HCT116 (cell line): ENCODE measurements around the gene EME1.

Experiments used
- ATF3 ChIP-seq: IDR thresholded peaks from 2 replicates; pipeline ENCODE4 v1.6.1; 2012
- CTCF ChIP-seq, 3 experiments: fragments of 200-600 bp in 1 of 3; sonication (generic) in 1 of 3; IDR thresholded peaks in 2 of 3; conservative IDR thresholded peaks in 1 of 3; 2 replicates each; pipeline ENCODE4 v1.5.1; 2012 to 2017; ENCODE audit warnings: low read depth in 2 of 3, low read length in 2 of 3, antibody characterized with exemption in 1 of 3, borderline replicate concordance in 1 of 3, control low read depth in 1 of 3, mild to moderate bottlenecking in 1 of 3, mixed read lengths in 1 of 3, mixed run types in 1 of 3, moderate library complexity in 1 of 3; ENCODE audit not compliant: insufficient read depth in 1 of 3
- MAX ChIP-seq: IDR thresholded peaks from 2 replicates; pipeline ENCODE4 v1.6.1; 2012
- POLR2A ChIP-seq: IDR thresholded peaks from 2 replicates; pipeline ENCODE4 v1.7.0; 2011; ENCODE audit warnings: borderline replicate concordance; ENCODE audit not compliant: insufficient read depth, insufficient read length; ENCODE audit errors: extremely low read depth
- POLR2AphosphoS5 ChIP-seq: IDR thresholded peaks from 2 replicates; pipeline ENCODE4 v1.6.1; 2011; ENCODE audit warnings: mild to moderate bottlenecking, low read depth, low read length, moderate library complexity
- REST ChIP-seq: IDR thresholded peaks from 2 replicates; pipeline ENCODE4 v1.6.1; 2012; ENCODE audit warnings: low read depth
- ZBTB33 ChIP-seq: IDR thresholded peaks from 2 replicates; pipeline ENCODE4 v1.6.1; 2011; ENCODE audit warnings: mild to moderate bottlenecking, low read length, moderate library complexity; ENCODE audit not compliant: insufficient replicate concordance; ENCODE audit errors: extremely low read depth
- ZNF274 ChIP-seq: fragments of 200-500 bp; sonication (Bioruptor generic); IDR thresholded peaks from 2 replicates; pipeline ENCODE4 v1.6.1; 2014; ENCODE audit warnings: mild to moderate bottlenecking, low read depth, low read length, inconsistent platforms

- TF ChIP-seq CTCF (IDR thresholded peaks at IDR 0.05 in 2 of 3, conservative IDR thresholded peaks at IDR 0.05 in 1 of 3; ENCODE audit: borderline replicate concordance in 1 of 3, insufficient read depth in 1 of 3, low read depth in 2 of 3, low read length in 2 of 3) (no peak), ATF3 (no peak), REST (no peak), POLR2A (no peak), MAX (no peak), ZBTB33 (no peak), ZNF274 (no peak), POLR2AphosphoS5 (no peak)
Observed at GRCh38 chr17:50338645-50339044, 34.4 kb upstream of the EME1 start.
